GM21528 (cell line): ENCODE measurements around the gene BCDIN3D.
"Not testable (repeated sequence)": the region's sequence is repeated elsewhere in the genome, so short reads cannot be mapped to it uniquely, and the experiment has no call there.

Source experiments
- ATAC-seq: cut with Tn5 transposase; IDR thresholded peaks from one replicate; pipeline ENCODE4 v1.9.1; 2021; ENCODE audit warnings: mild to moderate bottlenecking, moderate library complexity; ENCODE audit not compliant: unreplicated experiment, low FRiP score

BCDIN3D gene

DNA sequence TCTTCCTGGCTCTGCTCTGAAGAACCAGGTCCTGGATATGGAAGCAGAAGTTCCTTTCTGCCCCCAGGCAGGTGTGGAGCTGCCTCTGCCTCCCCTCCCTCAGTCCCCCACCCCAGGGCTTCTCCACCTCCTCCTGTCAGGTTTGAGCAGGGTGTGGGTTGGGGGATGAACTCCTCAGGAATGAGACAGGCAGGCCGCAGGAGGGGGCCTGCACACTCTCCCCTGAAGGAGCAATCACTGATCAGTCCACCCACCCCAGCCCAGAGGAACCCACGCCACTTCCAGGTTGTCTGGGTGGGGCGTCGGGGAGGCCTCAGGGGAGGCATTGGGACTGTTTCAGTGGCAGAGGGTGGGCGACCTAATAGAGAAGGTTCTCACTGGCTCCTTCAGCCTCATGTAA is 34.2 kb upstream of the BCDIN3D start:
- no peak for ATAC-seq

DNA sequence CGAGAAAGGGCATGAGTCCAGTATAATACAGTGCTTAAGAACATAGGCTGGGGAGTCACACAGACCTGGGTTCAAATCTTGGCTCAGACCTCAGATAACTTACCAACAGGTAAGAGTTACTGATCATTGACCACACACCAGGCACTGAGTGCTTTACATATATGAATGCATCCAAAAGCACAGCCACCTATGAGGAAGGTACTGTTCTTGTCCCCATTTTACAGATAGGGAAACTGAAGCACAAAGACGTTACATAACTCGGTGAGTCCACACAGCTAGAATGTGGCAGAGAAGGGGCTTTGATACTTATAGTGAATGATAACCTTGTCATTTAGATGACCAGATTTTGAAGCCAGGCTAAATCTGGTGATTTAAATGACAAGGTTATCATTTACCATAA is 33.2 kb upstream of the BCDIN3D start:
- ATAC-seq, result no peak

DNA sequence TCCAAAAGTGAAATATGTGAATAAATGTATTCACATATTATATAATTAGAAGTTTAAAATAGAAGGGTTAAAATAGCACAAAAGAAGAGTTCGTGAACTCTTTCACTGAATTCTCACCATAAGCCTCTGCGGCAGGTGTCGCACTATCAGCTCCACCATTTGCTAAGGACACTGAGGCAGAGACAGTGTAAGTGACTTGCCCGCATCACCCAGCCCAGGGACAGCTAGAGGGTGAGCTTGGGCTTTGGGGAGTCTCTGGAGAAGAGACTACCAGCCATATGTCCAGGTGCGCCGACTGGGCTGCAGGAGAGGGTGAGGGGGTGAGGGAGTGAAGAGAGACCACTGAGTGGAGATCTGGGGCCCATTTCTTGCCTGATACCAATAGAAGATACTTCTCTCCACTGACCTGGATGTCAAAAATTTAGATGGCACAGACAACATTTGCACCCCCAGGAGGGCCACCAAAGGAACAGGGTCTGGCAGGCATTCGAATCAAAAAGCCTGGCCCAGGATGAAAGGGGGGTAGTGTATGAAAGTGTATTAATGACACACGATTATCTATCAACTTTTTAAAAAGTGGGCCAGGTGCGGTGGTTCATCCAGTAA is 32.3 kb upstream of the BCDIN3D start:
- ATAC-seq, result no peak

DNA sequence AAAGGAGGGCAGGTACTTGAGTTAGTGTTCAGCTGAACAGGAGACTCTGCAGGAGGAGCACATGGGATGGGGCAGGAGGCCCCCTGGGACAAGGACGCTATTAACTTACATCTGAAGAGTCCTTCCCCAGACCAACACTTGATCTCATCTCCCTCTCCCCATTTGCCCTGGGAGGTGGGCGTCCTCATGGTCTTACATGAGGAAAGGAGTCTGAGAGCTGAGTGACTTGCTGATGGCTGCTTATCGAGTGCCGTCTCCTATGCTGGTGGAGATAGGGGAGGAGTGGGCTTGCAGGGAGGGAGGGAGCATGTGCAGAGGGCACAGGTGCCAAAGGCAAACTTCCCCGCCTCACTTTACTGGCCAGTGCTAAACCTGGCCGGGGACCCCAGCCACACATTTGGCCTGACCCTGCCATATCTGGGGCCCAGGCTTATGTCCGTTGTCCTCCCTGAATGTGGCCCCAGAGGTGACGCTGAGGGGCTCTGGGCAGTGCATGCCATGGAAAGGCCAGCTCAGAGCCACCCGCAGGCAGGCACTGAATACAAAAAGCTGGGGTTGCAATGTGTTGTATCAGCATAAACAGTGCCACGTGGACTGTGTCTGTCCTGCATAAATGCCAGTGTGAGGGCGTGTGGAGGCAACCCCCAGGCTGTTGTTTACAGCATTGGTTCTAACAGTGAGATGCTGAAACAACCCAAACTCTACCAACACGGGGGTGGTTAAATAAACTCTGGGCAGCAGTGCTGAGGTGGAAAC is 31.4 kb upstream of the BCDIN3D start:
- ATAC-seq, result no peak

- ATAC-seq, result no peak
Observed at GRCh38 chr12:49873361-49873934, 30.5 kb upstream of the BCDIN3D start.

DNA sequence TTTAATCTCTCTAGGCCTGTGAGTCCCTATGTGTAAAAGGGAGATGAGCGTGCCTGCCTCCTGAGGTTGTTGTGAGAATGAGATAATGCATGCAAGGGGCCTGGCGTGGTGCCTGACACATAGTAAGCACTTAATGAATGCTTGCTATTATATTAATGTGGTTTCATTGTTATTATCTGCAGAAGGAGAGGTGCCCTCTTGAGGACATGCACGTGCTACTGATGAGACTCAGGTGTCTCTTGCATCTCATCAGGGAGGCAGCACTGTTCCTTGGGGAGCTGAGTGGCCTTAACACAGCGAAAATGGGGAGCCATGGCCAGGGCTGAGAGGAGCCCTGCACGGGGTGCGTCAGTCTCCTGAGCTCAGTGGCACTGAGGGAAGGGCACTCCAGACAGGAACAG is 29.9 kb upstream of the BCDIN3D start:
- no peak for ATAC-seq

DNA sequence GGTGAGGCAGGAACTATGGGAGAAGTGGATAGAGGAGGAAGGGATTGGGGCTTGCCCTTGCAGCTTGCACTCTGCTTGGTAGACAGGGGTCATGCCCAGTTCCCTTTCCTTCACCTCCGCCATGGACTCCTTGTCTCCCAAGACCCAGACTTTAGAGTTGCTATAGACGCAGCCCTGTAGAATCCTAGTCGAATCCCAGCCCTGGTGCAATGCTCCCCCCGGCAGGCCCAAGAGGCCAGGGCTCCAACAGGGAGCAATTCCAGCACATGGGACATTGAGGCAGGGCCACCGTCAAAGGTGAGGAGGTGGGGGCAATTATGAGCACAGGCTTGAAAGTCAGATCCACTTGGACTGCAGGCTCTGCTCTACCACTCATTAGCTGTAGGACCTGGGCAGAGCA is 29.5 kb upstream of the BCDIN3D start:
- no peak for ATAC-seq

DNA sequence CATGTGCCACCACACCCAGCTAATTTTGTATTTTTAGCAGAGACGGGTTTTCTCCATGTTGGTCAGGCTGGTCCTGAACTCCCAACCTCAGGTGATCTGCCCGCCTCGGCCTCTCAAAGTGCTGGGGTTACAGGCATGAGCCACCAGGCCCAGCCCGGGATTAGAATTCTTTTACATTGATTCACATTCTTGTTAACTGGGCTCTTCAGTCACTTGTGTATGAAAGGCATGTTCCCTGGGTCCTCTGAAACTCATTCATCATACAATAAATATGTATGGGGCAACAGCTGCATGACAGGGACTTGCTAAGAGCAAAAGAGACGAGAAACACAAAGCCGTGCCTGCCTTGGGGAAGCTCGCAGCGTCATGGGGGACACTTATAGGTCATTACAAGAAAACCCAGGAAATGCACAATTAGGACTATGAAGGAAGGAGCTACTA is 28.9 kb upstream of the BCDIN3D start:
- not testable (repeated sequence) for ATAC-seq

GRCh38 chr12:49871263-49871561 is 28.3 kb upstream of the BCDIN3D start:
- ATAC-seq, result no peak

GRCh38 chr12:49870501-49871262 is 27.8 kb upstream of the BCDIN3D start:
- no peak for ATAC-seq

DNA sequence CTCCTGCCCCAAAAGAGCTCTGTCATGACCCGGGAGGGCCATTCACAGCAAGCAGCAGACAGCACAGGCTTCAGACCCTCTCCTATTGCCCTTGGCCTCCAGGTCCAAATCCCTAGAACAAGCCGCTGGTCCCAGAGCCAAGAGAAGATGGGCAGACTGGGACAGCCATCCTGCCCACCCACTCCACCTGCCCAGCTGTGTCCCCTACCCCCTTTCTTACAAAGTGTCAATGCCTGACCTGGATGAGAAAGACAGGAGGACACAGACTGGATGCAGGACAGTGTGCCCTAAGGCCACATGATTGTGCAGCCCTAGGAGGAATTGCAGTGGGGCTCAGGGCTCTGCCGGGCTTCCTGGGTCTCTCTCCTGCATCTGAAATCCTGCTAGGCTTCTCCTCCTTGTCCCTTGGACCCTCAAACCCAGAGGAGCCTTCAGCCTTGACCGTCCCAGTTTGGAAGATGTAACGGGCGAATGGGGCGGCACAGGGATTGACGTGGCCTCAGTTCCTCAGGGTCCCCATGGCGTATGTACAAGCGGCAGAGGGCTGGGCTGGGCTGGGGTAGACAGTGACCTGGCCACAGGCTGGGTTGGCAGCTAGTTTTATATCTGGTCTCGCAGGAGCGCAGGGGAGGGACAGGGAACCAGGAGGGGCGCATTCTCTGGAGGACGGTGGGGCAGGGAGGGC is 27.1 kb upstream of the BCDIN3D start:
- ATAC-seq, result no peak

DNA sequence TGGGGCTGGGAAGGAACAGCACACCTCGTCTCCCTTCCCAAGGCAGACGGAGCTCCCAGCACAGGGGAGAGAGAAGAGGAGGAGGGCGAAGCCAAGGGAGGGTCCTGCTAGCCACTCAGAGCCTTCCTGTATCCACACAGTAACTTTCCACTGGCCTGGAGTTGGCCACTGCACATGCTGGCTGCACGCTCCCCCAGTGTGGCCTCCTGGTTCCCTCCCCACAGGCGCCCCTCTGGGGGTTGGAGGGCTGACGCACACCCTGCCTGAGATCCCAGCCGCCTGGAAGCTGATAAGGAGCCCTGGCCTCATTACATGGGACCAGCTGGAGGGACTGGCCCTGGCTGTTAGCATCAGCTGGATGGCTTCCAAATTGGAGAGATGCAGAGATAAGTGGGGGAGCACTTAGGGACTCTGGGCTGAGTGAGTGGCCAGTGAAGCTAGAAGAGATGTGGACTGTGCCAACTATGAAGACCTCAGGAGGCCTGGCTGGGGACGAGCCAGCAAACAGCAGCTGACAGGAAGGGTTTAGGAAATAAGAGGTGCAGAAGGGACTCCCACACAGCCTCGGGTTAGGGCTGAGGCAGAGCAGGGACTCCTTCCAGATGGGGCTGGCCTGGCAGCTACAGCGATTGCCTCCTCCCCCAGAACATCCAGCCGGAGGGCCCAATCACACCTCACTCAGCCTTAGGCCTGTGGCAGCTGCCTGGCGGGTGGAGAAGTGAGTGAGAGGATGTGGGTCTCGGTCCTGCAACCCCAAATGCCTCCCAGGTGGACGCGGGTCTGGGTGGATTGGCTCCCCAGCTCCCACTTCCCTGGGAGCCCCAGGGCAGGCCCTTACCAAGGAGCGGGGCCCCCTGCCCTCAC is 26.3 kb upstream of the BCDIN3D start:
- no peak for ATAC-seq

DNA sequence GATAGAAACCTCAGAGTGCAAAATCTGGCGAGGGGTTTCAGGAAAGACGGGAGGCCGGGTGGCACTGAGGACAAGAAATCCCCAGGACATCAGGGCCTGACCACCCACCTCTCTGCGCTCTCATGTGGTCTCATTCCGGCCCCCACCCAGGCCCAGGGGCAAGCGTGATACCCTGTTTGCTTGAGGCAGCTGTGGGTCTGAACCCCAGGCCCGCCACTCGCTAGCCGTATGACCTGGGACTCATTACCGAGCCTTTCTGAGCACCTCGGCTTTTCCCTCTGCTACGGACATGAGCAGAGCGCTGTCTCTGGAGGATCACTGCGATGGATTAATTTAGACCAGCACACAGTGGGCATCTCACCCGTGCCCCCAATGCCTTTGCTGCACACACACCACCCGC is 25.5 kb upstream of the BCDIN3D start:
- no peak for ATAC-seq

GRCh38 chr12:49867570-49868341 is 24.9 kb upstream of the BCDIN3D start:
- no peak for ATAC-seq

GRCh38 chr12:49866859-49867569 is 24.1 kb upstream of the BCDIN3D start:
- no peak for ATAC-seq

GRCh38 chr12:49865782-49866135 is 22.9 kb upstream of the BCDIN3D start:
- no peak for ATAC-seq

DNA sequence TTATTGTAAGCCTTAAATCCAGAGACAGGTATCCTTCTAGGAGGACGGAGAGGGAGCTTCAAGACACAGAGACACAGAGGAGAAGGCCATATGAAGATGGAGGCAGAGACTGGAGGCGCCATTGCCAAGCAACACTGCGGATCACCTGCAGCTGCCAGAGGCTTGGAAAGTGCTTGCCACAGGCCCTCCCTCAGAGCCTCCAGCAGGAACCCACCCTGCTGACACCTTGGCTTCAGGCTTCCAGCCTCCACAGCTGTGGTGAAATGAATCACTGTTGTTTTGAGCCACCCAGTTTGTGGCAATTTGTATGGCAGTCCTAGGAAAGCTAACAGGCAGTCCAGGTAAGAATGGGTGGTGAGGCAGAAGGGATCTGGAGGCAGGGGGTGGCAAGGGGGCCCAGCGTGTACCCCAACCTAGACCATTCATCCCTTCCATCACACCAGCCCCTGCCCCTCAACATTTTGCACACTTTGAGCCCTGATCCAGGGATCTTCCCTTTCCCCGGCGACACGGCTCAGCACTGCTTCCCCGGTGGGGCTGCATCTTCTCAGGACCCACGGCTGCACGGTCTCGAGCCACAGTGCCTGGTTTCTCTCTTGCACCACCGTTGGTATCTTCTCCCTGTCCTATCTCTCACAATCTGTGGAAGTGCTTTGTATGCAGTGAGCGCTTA is 22.3 kb upstream of the BCDIN3D start:
- ATAC-seq, result no peak

- ATAC-seq, result no peak
Observed at GRCh38 chr12:49864798-49865090, 21.8 kb upstream of the BCDIN3D start.
